ENCODE data around the gene FIGN.

FIGN gene

DNA sequence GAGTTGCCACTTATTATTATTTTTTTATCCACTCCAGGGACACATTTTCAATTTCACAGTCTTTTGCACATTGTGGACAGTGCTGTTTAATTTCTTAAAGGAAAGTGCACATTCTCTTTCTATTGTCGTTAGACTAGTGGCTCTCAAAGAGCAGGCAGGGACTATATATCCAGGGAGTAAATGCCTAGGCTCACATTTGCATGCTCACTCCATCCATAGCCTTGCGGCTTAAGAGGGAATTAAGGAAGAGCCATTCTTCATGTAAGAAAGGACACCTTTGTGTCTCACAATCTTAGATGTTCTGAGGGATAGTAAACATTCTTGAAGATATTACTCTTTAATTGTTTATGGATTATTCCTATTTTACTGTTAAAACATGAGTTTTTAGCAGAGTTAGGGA is 70.8 kb downstream of the FIGN start:
- TF ChIP-seq, protein P1, sequence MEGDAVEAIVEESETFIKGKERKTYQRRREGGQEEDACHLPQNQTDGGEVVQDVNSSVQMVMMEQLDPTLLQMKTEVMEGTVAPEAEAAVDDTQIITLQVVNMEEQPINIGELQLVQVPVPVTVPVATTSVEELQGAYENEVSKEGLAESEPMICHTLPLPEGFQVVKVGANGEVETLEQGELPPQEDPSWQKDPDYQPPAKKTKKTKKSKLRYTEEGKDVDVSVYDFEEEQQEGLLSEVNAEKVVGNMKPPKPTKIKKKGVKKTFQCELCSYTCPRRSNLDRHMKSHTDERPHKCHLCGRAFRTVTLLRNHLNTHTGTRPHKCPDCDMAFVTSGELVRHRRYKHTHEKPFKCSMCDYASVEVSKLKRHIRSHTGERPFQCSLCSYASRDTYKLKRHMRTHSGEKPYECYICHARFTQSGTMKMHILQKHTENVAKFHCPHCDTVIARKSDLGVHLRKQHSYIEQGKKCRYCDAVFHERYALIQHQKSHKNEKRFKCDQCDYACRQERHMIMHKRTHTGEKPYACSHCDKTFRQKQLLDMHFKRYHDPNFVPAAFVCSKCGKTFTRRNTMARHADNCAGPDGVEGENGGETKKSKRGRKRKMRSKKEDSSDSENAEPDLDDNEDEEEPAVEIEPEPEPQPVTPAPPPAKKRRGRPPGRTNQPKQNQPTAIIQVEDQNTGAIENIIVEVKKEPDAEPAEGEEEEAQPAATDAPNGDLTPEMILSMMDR (IDR thresholded peaks at IDR 0.05; ENCODE audit: low read depth, low read length) = no peak
- DNase-seq (ENCODE audit: extremely low read depth, low read depth) = no peak

DNA sequence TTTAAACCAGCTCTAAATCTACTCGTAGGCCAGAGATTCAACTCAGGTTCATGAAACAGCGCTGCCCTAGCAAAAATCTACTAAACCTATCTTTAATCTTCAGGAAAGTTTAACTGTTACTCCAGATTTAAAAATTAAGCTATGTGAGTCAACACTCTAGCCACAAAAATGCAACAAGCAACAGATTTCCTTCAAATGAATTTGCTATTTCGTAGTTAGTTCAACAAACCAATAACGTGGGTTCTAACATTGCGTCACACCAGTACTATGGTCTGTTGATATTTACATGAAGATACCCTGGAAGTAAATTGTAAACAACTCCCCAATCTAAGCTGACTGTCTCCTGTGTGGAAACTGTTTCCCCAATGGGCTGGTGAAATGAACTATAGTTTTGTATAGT is 71.2 kb downstream of the FIGN start:
- TF ChIP-seq, protein P1 (IDR thresholded peaks at IDR 0.05; ENCODE audit: low read depth, low read length) = no peak
- peak; percentile 15 for DNase-seq (ENCODE audit: extremely low read depth, low read depth)

DNA sequence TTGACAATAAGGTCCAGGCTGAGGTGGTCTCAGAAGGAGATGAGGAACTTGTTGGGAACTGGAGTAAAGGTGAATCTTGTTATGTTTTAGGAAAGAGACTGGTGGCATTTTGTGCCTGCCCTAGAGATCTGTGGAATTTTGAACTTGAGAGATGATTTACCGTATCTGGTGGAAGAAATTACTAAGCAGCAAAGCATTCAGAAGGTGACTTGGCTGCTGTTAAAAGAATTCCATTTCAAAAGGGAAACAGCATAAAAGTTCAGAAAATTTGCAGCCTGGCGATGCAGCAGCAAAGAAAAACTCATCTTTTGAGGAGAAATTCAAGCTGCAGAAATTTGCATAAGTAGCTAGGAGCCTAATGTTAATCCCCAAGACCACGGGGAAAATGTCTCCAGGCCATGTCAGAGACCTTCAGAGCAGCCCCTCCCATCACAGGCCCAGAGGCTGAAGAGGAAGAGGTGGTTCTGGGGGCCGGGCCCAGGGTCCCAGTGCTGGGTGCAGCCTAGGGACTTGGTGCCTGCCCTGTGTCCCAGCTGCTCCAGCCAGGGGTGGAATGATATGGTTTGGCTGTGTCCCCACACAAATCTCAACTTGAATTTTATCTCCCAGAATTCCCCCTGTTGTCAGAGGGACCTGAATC is 73.5 kb downstream of the FIGN start:
- TF ChIP-seq, protein P1 (IDR thresholded peaks at IDR 0.05; ENCODE audit: low read depth, low read length) = no peak
- DNase-seq (ENCODE audit: extremely low read depth, low read depth) = no peak

DNA sequence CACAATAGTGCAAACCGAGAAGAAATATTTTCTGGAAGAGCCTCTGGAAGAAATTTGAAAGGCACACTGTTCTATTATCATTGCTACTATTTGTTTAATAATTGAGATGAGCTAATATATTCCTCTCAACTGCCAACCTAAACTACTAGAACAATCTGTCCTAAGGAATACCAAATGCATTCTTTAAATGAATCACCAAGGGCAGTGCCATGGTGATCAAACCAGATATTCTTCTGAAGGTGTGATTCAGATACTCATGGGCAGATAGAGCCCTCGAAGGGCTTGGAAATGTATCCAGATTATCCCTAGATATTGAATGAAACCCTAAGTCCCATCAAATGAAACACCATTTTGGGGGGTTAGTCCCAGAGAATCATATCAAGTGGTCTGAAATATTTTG is 76.6 kb downstream of the FIGN start:
- DNase-seq (ENCODE audit: extremely low read depth, low read depth) = no peak

DNA sequence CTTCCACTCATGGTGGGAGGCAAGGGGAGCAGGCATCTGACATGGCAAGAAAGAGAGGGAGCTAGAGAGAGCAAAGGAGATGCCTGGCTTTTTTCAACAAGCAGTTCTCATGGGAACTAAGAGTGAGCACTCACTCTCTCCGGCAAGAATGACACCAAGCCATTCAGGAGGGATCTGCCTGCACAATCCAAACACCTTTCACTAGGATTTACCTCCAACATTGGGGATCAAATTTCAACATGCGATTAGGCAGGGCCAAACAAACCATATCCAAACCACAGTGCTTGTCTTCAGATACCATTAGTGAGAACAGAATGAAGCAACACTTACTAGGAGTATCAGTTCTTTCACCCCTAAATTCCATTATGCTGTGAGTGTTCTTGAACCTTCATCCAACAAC is 77.3 kb downstream of the FIGN start:
- no peak for DNase-seq (ENCODE audit: extremely low read depth, low read depth)
- TF ChIP-seq, protein P1 (IDR thresholded peaks at IDR 0.05; ENCODE audit: low read depth, low read length) = no peak

More for the DNA sequence above, 76.6 kb downstream of the FIGN start:
- TF ChIP-seq, protein P1 (IDR thresholded peaks at IDR 0.05; ENCODE audit: low read depth, low read length) = no peak

DNA sequence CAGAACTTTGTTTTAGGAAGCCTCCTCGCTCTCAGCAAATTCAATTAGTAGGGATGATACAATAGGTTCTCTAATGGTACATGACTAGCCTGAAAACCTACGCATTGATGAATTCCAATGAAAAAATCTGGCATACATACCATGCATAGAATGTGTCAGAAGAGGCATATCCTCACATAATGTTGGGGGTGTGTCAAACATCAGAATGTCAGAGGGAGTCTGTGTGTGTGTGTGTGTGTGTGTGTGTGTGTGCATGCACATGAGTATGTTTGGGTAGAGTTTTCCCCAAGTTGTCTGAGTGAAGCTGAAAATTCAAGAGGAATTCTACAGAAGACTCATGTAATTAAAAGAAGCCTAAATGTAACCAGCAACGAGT is 78.5 kb downstream of the FIGN start:
- no peak for DNase-seq (ENCODE audit: extremely low read depth, low read depth)
- TF ChIP-seq, protein P1 (IDR thresholded peaks at IDR 0.05; ENCODE audit: low read depth, low read length) = no peak

DNA sequence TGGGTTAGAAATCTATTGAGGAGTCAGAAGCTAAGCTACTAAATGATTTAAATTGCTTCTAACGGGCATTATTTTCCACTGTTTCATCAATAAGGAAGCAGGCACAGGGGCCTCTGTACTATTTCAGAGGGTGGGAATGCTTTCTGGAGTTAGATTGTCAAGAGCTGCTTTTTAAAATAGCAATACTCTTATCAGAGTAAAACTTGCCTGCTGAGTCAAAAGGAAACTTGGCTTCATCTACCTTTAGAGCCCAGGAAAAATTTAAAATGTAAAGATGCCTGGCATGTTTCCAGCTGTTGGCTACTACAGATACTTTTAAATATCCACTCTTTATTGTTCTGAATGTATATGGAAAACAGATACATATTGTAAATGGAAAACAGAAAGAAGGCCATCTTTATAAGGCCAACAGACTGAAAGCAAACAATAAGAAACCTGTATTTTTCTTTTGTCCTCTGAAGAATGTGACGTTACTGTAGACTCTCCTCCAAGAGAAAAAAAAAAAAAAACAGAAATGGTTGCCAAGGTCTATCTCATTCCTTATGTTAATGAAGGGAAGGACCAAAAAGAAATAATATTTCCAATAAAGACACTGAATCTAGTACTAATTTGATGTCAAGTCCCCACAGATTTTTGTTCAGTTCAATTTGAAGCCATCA is 79.1 kb downstream of the FIGN start:
- TF ChIP-seq, protein P1 (IDR thresholded peaks at IDR 0.05; ENCODE audit: low read depth, low read length) = no peak
- no peak for DNase-seq (ENCODE audit: extremely low read depth, low read depth)

Measured in AG09319 (cell line).